GM21619 (cell line): ENCODE measurements around the gene AMIGO1.
A peak's percentile ranks its signal among the peaks of the same experiment; 100 is the strongest.

ENCODE experiments used
- ATAC-seq: cut with Tn5 transposase; IDR thresholded peaks from one replicate; pipeline ENCODE4 v1.9.1; 2021; ENCODE audit not compliant: unreplicated experiment

AMIGO1 gene, protein sequence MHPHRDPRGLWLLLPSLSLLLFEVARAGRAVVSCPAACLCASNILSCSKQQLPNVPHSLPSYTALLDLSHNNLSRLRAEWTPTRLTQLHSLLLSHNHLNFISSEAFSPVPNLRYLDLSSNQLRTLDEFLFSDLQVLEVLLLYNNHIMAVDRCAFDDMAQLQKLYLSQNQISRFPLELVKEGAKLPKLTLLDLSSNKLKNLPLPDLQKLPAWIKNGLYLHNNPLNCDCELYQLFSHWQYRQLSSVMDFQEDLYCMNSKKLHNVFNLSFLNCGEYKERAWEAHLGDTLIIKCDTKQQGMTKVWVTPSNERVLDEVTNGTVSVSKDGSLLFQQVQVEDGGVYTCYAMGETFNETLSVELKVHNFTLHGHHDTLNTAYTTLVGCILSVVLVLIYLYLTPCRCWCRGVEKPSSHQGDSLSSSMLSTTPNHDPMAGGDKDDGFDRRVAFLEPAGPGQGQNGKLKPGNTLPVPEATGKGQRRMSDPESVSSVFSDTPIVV

DNA sequence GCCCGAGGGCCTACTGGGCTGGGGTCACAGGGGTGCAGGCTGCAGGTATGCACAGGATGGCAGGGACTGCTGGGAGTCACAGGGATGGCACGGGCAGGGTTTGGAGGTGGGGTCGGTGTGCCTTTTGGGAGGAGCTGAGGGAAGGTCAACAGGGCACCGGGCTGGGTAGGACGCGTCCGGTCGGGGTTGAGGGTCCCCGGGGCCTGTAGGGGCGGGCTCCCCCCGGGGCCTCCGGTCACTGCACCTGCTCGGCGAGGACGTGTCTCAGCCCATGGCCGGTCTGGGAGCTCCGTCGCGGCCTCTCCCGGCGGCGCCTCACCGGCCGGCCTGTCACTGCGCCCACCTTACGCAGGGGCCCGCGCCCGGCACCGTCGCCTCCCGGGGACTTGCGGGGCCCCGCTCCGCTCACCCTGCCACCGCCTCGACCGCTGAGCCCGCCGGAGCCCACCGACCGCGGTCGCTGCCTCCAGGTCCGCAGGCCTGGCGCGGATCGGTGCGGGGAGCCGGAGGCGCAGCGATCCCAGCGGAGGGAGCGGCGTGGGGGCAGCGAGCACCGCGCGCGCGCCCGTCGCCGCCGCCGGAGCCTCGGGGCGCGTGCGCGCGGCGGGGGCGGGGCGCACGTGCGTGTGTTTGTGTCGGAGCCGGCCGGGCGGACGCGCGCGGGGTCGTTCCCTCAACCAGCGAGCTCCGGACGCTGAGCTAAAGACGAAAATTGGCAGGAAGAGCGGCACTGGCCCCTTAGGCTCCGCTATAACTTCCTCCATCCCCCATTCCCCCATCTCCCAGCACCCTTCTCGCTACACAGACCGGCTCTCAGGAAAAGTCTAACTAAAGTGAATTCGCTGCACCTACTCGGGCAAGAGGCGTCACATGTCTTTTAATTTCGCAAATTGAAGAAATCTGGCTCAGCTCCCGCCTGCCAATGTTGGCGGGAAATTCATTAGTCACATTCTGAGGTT is at the start of gene AMIGO1:
Gene AMIGO1 (minus strand): TSS at position 552 of the 959 bp plus-strand sequence. CDS start 815 bp downstream, outside the sequence.
- no peak for ATAC-seq

- no peak for ATAC-seq
Measured at GRCh38 chr1:109557520-109557919, 48.0 kb upstream of the AMIGO1 start.

- no peak for ATAC-seq
Measured at GRCh38 chr1:109556563-109556962, 47.0 kb upstream of the AMIGO1 start.

DNA sequence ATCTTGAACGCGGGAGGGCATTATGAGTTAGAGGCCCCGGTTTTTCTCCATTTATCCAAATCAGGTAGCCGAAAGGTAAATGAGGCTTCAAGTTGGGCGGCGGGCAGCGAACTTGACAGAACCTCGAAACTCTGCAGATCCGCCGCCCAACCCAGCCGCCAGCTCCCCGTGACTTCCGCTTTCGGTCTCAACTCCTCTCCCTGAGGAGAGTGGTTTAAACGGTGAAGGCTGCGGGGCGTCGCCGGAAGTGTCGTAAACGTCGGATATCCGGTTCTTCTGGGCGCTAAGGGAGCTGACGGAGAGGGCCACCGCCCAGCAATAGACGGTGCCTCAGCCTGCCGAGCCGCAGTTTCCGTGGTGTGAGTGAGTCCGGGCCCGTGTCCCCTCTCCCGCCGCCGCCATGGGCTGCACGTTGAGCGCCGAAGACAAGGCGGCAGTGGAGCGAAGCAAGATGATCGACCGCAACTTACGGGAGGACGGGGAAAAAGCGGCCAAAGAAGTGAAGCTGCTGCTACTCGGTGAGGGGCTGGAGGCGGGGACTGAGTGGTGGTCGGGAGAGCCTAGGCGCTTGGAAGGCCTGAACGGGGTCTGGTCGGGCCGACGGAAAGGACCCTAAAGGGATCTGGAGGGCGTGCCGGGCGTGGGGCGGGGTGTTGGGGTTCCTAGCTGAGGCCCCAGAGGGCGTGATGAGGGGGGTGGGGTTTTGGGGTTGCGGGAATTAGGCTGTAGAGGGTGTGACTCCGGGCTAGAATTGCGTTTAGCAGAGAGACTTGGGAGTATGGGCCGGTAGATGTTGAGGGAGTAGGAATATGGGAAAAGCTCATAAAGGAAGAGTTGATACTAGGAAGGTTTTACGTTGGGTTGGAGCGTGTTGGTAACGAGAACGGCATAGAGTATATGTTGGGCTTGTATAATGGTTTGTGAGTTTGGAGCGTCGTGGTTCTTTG is 39.1 kb upstream of the AMIGO1 start, which contains the start of gene GNAI3:
Gene GNAI3 (plus strand): TSS at position 295 of the 947 bp plus-strand sequence. CDS start 106 bp downstream, at position 401.
- ATAC-seq = peak; percentile 83

DNA sequence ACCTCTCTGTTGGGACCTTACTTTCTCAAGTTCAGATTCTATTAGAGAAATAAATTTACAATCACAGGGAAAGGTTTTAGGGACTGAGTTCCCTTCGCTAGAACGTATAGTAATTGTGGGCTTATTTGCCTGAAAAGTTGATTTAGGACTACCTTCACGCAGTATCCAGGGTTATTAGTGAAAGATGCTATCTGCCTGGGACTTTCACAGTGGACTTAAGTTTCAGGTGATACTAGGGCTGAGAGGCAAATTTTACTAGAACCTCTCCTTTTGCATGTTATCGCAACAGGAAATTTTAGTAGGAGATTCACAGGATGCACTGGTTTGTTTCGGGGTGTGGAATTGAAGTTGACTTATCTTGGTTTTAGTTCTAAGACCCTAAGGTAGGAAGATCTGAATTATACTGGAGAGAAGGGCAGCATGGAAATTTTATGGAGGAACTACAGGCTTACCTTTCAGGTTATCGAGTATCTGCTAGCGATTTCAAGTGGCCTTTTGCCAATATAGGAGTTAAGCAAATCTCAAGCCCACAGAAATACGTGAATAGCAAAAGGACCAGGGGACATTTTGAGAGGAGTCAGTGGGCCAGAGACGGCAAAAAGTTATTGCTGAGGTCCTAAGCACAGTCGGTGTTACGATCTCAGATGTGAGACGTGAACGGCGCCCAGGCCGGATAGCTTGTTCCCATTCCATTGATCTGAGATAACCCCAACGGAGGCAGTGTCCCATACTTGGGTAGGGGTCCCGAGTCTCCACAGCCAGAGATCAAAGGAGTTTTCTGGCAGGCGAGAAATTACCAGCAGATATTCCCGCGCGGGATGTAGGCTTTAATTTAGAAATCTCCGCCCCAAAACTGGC is 38.2 kb upstream of the AMIGO1 start:
- no peak for ATAC-seq

- ATAC-seq = no peak
Measured at GRCh38 chr1:109546311-109547109, 37.0 kb upstream of the AMIGO1 start.

GRCh38 chr1:109543988-109544735 is 34.6 kb upstream of the AMIGO1 start:
- no peak for ATAC-seq

DNA sequence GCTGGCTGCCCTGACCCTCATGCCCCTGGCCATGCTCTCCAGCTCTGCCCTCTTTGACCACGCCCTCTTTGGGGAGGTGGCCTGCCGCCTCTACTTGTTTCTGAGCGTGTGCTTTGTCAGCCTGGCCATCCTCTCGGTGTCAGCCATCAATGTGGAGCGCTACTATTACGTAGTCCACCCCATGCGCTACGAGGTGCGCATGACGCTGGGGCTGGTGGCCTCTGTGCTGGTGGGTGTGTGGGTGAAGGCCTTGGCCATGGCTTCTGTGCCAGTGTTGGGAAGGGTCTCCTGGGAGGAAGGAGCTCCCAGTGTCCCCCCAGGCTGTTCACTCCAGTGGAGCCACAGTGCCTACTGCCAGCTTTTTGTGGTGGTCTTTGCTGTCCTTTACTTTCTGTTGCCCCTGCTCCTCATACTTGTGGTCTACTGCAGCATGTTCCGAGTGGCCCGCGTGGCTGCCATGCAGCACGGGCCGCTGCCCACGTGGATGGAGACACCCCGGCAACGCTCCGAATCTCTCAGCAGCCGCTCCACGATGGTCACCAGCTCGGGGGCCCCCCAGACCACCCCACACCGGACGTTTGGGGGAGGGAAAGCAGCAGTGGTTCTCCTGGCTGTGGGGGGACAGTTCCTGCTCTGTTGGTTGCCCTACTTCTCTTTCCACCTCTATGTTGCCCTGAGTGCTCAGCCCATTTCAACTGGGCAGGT is 33.9 kb upstream of the AMIGO1 start:
- ATAC-seq = no peak

DNA sequence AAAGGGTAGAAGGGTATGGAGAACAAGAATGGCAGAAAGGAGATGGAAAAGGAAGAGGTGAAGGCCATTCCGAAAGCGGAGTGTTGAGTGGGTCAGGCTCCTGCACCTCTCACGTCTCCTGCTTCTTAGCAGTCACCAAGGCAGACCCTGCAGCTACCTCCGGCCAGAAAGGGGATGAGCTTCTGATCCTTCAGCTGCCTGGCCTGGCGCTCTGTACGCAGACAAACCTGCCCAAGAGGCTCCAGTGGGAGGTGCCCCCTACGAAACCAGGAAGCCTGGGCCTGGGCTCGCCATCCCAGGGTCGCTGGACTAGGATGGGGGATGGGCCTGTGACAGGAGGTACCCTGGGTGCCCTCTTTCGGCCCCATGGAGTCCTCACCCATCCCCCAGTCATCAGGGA is 33.1 kb upstream of the AMIGO1 start:
- ATAC-seq = no peak

GRCh38 chr1:109541102-109541501 is 31.6 kb upstream of the AMIGO1 start:
- no peak for ATAC-seq

DNA sequence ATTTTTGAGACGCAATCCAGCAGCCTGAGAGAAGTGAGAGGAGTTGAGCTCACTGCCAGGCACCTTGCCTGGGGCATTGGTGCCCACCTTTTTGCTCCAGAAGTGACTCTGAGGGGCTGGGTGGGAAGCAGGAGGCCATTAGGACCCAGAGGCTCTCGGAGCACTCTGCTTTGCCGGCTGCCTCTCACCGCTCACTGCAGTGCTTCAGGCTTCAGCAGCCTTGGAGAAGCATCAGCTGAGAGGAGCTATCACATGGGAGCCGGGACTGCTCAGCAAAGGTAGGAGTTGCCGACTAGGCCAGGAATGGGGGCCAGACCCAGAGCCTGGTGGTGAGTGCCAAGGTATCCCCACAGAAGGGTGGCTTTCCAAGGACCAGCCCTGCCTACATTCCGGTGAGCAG is 30.1 kb upstream of the AMIGO1 start, which contains the start of gene GPR61:
Gene GPR61 (plus strand): TSS at position 197 of the 400 bp plus-strand sequence. CDS start 3,151 bp downstream, outside the sequence.
- no peak for ATAC-seq

- ATAC-seq = no peak
Measured at GRCh38 chr1:109538827-109539555, 29.5 kb upstream of the AMIGO1 start.

DNA sequence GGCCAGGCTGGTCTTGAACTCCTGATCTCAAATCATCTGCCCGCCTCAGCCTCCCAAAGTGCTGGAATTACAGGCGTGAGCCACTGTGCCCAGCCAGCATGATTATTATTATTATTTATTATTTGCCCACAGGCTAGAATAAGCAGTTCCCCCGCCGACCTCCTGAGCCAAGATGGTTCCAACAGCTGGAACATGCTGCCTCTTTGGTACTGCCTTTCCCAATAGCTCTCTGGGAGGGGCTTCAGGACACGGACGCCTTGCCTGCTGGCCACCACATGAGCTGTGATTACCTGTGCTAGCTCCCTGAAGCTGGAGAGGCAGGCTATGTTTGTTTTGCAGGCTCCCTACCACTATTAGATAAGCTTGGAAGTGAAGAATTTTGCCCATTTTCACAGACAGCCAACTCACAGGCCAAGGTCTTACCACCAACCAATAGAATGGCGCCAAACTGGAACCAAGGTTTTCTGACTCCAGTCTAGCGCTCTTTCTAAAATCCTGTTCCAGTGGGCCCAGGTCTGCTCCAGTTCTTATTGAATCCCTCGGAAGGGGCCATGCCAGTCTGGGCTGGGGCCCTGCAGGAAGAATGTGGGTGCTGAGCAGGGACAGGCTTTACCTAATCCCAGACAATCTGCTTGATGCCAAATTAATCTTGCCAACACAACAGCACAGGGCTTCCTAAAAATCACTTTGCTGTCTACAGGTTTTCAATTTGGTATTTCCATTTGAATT is 28.1 kb upstream of the AMIGO1 start:
- ATAC-seq = no peak

GRCh38 chr1:109535971-109536491 is 26.5 kb upstream of the AMIGO1 start:
- no peak for ATAC-seq

- no peak for ATAC-seq
Measured at GRCh38 chr1:109535481-109535880, 26.0 kb upstream of the AMIGO1 start.
